ENCODE measurements around the gene AGR2.

DNA sequence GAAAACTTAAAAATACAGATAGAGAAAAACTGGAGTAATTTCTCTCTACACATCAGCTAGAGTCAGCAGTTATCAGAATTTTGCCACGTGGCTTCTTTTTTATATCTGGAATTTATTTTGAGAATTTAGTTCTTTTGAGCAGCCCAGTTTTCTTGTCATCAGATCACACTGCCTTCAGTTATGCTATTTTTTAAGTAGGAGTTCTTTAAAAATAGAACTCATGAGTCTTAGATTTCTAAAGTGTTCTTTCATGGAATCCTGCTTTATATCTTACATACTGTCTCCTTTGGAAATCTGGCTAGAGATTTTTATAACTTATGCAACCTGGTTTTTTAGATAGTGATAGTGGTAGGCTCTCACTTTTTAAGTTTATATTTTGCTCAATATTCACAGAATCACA is 24.2 kb downstream of the AGR2 start:
- TF ChIP-seq, protein P1, sequence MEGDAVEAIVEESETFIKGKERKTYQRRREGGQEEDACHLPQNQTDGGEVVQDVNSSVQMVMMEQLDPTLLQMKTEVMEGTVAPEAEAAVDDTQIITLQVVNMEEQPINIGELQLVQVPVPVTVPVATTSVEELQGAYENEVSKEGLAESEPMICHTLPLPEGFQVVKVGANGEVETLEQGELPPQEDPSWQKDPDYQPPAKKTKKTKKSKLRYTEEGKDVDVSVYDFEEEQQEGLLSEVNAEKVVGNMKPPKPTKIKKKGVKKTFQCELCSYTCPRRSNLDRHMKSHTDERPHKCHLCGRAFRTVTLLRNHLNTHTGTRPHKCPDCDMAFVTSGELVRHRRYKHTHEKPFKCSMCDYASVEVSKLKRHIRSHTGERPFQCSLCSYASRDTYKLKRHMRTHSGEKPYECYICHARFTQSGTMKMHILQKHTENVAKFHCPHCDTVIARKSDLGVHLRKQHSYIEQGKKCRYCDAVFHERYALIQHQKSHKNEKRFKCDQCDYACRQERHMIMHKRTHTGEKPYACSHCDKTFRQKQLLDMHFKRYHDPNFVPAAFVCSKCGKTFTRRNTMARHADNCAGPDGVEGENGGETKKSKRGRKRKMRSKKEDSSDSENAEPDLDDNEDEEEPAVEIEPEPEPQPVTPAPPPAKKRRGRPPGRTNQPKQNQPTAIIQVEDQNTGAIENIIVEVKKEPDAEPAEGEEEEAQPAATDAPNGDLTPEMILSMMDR (IDR thresholded peaks at IDR 0.05): no peak
- no peak for TF ChIP-seq POLR2A (IDR thresholded peaks at IDR 0.05)

Data from lower leg skin (tissue), 3 donors.